Duodenal mucosa (tissue), 2 donors: ENCODE results near the gene ELOF1.
"Not testable (repeated sequence)": the region's sequence is repeated elsewhere in the genome, so short reads cannot be mapped to it uniquely, and the experiment has no call there.

Experiments used
- H3K27ac ChIP-seq: one replicate; pipeline ENCODE4 v1.7.0; 2013; ENCODE audit warnings: low read depth, low read length
- H3K27me3 ChIP-seq, 2 donors: one replicate each; pipeline ENCODE4 v1.7.0; 2013; ENCODE audit warnings: low read length in 2 of 2, control low read depth in 1 of 2; ENCODE audit not compliant: insufficient read depth in 2 of 2, control insufficient read depth in 1 of 2
- H3K36me3 ChIP-seq, 2 donors: one replicate each; pipeline ENCODE4 v1.7.0; 2013; ENCODE audit warnings: low read length in 2 of 2, control low read depth in 1 of 2; ENCODE audit not compliant: insufficient read depth in 2 of 2, control insufficient read depth in 1 of 2
- H3K4me1 ChIP-seq, 2 donors: one replicate each; pipeline ENCODE4 v1.7.0; 2013; ENCODE audit warnings: low read length in 2 of 2, control low read depth in 1 of 2; ENCODE audit not compliant: insufficient read depth in 2 of 2, control insufficient read depth in 1 of 2
- H3K4me3 ChIP-seq, 2 donors: one replicate each; pipeline ENCODE4 v1.7.0; 2013; ENCODE audit warnings: low read length in 2 of 2, low read depth in 1 of 2
- H3K9ac ChIP-seq, 2 donors: one replicate each; pipeline ENCODE4 v1.7.0; 2013; ENCODE audit warnings: low read length in 2 of 2, low read depth in 1 of 2
- H3K9me3 ChIP-seq, 2 donors: one replicate each; pipeline ENCODE4 v1.7.0; 2013; ENCODE audit warnings: low read length in 2 of 2, control low read depth in 1 of 2; ENCODE audit not compliant: control insufficient read depth in 1 of 2

Gene ELOF1

GRCh38 chr19:11573354-11573753 is 14.3 kb upstream of the ELOF1 start:
- not testable (repeated sequence) for H3K27ac ChIP-seq, H3K4me1 ChIP-seq, H3K9me3 ChIP-seq

GRCh38 chr19:11570039-11570462 is 11.0 kb upstream of the ELOF1 start:
- Histone ChIP-seq H3K4me1 (no peaks in the 10 kb centered on the region), H3K36me3 (no peaks in the 10 kb centered on the region), H3K9me3 (no peaks in the 10 kb centered on the region), H3K4me3 (no peak overlapping the region), H3K27me3 (no peaks in the 10 kb centered on the region), H3K27ac (no peak overlapping the region), H3K9ac (no peak overlapping the region)

More at GRCh38 chr19:11573354-11573753, 14.3 kb upstream of the ELOF1 start:
- not testable (repeated sequence) for H3K4me3 ChIP-seq, H3K9ac ChIP-seq, H3K27me3 ChIP-seq, H3K36me3 ChIP-seq

GRCh38 chr19:11566164-11566563 is 7.1 kb upstream of the ELOF1 start:
- Histone ChIP-seq H3K9ac (no peak overlapping the region), H3K9me3 (no peaks in the 10 kb centered on the region), H3K4me1 (no peaks in the 10 kb centered on the region), H3K36me3 (no peaks in the 10 kb centered on the region), H3K27ac (no peak overlapping the region), H3K4me3 (no peak overlapping the region), H3K27me3 (no peaks in the 10 kb centered on the region)

- H3K27me3 ChIP-seq, H3K4me3 ChIP-seq, H3K9me3 ChIP-seq, H3K36me3 ChIP-seq, H3K27ac ChIP-seq, H3K9ac ChIP-seq, H3K4me1 ChIP-seq: not testable (repeated sequence)
These were observed 6.6 kb upstream of the ELOF1 start for GRCh38 chr19:11565649-11565980.

GRCh38 chr19:11564082-11564807 is 5.2 kb upstream of the ELOF1 start:
- H3K27me3 ChIP-seq, H3K9me3 ChIP-seq, H3K4me3 ChIP-seq, H3K36me3 ChIP-seq, H3K9ac ChIP-seq, H3K27ac ChIP-seq, H3K4me1 ChIP-seq: not testable (repeated sequence)

DNA sequence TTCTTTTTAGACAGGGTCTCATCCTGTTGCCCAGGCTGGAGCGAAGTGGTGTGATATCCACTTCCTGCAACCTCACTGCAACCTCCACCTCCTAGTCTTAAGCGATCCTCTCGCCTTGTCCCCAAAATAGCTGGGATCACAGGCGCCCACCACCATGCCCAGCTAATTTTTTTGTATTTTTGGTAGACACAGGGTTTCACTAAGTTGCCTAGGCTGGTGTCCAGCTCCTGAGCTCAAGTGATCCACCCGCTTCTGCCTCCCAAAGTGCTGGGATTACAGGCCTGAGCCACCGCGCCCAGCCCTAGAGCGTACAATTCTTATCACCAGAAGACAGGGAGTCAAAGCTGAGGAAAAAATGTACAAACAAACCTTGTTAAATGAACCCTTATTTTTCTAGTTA is 4.5 kb upstream of the ELOF1 start:
- Histone ChIP-seq H3K27me3 (no peaks in the 10 kb centered on the region), H3K4me3 (no peak overlapping the region), H3K36me3 (no peaks in the 10 kb centered on the region), H3K9me3 (no peaks in the 10 kb centered on the region), H3K9ac (no peak overlapping the region), H3K4me1 (no peaks in the 10 kb centered on the region), H3K27ac (no peak overlapping the region)

DNA sequence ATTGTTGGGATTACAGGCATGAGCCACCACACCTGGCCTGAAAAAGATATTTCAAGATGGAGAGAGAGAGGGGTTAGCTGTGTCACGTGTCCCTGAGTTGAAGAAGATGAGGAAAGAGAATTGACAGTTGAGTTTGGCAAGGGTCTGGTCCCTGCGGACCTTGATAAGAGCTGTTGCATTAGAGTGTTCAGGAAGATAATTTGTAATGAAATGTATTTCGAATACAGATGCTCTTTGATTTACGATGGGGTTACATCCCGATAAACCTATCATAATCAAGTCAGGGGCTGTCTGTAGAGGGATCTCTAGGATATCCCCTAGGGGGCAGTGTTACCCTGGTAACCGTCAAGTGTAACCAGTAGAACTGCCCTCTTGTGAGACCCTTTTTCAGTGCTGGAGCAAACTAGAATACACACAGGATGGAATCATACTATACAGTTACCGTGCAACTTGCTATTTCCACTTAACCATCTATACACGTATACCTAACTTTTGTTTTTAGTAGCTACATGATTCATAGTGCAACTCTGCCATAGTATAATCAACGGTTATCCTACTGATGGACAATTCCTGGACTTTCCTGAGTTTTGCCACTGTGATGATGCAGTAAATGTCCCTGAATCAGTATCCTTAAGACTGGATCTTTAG is 1.5 kb upstream of the ELOF1 start:
- no peak overlapping the region for H3K9ac ChIP-seq
- H3K36me3 ChIP-seq: peaks cover 5% of the 10 kb centered on the region in 2 donors
- H3K27ac ChIP-seq: no peak overlapping the region
- no peaks in the 10 kb centered on the region for H3K27me3 ChIP-seq
- H3K4me3 ChIP-seq: no peak overlapping the region
- H3K4me1 ChIP-seq: peaks cover 4 to 18% of the 10 kb centered on the region in 2 donors
- H3K9me3 ChIP-seq: no peaks in the 10 kb centered on the region

GRCh38 chr19:11556634-11557420 is 2.2 kb downstream of the ELOF1 start:
- Histone ChIP-seq H3K4me1 (peaks cover 4 to 21% of the 10 kb centered on the region in 2 donors), H3K36me3 (peaks cover 18 to 37% of the 10 kb centered on the region in 2 donors), H3K9me3 (no peaks in the 10 kb centered on the region), H3K27me3 (no peaks in the 10 kb centered on the region), H3K9ac (no peak overlapping the region), H3K27ac (no peak overlapping the region), H3K4me3 (no peak overlapping the region)

- H3K4me3 ChIP-seq: no peak overlapping the region
- H3K9ac ChIP-seq: no peak overlapping the region
- peaks cover 18 to 37% of the 10 kb centered on the region in 2 donors for H3K36me3 ChIP-seq
- H3K9me3 ChIP-seq: no peaks in the 10 kb centered on the region
- no peaks in the 10 kb centered on the region for H3K27me3 ChIP-seq
- H3K4me1 ChIP-seq: peaks cover 4 to 21% of the 10 kb centered on the region in 2 donors
- H3K27ac ChIP-seq: no peak overlapping the region
These were observed 3.8 kb downstream of the ELOF1 start for GRCh38 chr19:11555246-11555645.

DNA sequence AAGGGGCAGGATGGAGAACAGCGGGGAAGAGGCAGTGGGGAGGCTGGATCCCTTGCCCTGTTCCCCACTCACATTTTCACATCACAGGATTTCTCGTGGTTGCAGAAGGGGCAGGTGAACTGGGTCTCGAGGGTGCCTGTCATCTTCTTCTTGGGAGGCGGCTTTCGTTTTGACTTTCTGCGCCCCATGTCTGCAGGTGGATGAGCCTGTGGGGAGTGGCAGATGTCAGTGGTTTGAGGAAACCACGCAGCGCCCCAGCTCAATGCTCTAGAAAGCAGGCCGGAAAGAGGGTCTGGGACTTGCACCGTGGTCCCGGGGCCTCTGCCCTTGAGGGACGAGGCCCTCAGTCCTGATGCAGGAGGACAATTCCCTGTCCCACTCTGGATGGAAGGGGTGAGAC is 4.9 kb downstream of the ELOF1 start:
- no peaks in the 10 kb centered on the region for H3K27me3 ChIP-seq
- H3K36me3 ChIP-seq: peaks cover 18 to 37% of the 10 kb centered on the region in 2 donors
- no peak overlapping the region for H3K27ac ChIP-seq
- H3K4me3 ChIP-seq: no peak overlapping the region
- no peaks in the 10 kb centered on the region for H3K9me3 ChIP-seq
- H3K4me1 ChIP-seq: peaks cover 4 to 21% of the 10 kb centered on the region in 2 donors
- no peak overlapping the region for H3K9ac ChIP-seq
